Measurements from ENCODE around the gene NPTN. TPM values are rescaled to one million over a fixed set of nuclear protein-coding genes. Genes with fewer than 3 reads are reported as not detected.

NPTN gene
- total and polyA plus RNA-seq, 2 of the 13 experiments (the other 11 are each of a cell fraction or from before 2014, with no cell fraction given) = 78.0 to 110 TPM

DNA sequence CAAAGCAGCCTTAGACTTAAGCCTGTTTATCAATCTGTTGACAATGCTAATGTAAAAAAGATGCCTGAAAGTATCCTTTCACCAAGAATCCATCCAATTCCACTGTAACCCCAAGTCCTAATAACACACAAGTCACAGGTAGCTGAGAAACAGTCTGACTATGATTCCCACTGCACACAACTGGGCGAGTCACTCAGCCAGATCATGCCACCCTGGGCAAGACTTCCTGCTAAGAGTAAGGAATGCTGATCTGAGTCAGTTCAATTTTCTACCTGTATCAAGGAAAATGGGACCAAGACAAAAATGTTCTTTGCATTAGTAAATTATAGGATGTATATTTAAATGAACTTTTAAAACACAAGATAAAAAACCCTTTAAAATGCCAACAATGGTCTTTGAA is 33.3 kb downstream of the NPTN start (continued):
- TF ChIP-seq FOSL2 (CRISPR knock-in tag; IDR thresholded peaks at IDR 0.05) (0 out of 2 replicates have a peak, but pooled peaks have one; percentile 16), ZBTB38 (CRISPR knock-in tag; IDR thresholded peaks at IDR 0.05) (no peak), MIER3 (CRISPR knock-in tag; IDR thresholded peaks at IDR 0.05; ENCODE audit: borderline replicate concordance) (no peak)

DNA sequence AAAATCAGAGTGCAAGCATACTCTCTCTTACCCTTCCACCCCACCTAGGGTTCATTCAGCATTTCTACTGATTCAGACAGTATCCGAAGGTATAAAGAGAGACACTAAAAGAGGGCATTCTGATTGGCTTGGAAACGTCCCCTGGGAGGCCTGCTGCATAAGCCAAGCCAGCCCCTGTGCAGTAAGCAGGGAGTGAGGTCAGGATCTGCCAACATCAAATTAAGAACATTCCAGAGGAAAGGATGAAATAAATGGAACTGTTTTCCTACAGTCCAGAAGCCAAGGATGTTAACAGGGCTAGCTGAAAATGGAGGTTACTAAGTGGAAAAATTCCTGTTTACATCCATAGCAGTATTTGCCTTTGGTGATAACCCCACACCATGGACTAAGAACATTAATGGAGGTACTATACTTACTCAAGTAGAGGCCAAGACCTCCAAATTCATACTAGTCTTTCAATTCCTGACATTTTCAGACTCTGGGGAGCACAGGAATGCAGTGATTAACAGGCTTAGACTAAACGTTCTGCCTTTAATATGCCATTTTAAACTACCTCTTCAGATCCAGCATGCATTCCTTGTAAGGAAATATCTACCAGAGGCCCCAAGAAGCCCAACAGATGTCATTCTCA is 34.5 kb downstream of the NPTN start:
- no peaks in the 10 kb centered on the region for H3K27me3 ChIP-seq (ENCODE audit: control insufficient read depth in 1 of 2, insufficient read depth in 2 of 2, low read length in 2 of 2)
- peaks cover 63% of the 10 kb centered on the region for H3K4me1 ChIP-seq (ENCODE audit: insufficient read depth, low read length)
- H3K79me2 ChIP-seq (ENCODE audit: insufficient read depth, low read length) = peaks cover 89% of the 10 kb centered on the region
- no peaks in the 10 kb centered on the region for H3K9me3 ChIP-seq (ENCODE audit: low read length)
- ChIA-PET POLR2A (no interaction called here), CTCF (ENCODE audit: low intra/inter-chr PET ratio, low total read pairs) (no interaction called here)
- no peak overlapping the region for H3K9ac ChIP-seq (ENCODE audit: insufficient read depth, low read depth, low read length)
- WGBS (ENCODE audit: low lambda C conversion rate) = 85% methylated on average over 3 of the region's 3 CpGs
- no peak overlapping the region for H2AFZ ChIP-seq (ENCODE audit: low read length)
- in situ Hi-C loops (cut with HindIII; ENCODE audit: extremely low pct_ligation_motif_present, low pct_unique_long_range_greater_than_20kb) (no loop called here), intact Hi-C loops (cut with micrococcal nuclease; ENCODE audit: unreplicated experiment) (no loop called here)
- H3K27ac ChIP-seq (ENCODE audit: extremely low read length, insufficient read depth, low read length) = no peak overlapping the region
- FAIRE-seq (no peak), DNase-seq (ENCODE audit: low spot score) (no peak), ATAC-seq (no peak)
- H3K4me3 ChIP-seq (replicated peaks in 1 of 3; ENCODE audit: insufficient read depth in 1 of 3, low read depth in 2 of 3, low read length in 3 of 3) = no peak overlapping the region
- no peaks in the 10 kb centered on the region; a peak in 1 of 5 replicates for H3K36me3 ChIP-seq (replicated peaks in 1 of 2; ENCODE audit: control insufficient read depth in 1 of 2, insufficient read depth in 2 of 2, low read length in 2 of 2)
- peaks cover 28% of the 10 kb centered on the region for H4K20me1 ChIP-seq (ENCODE audit: insufficient read depth, low read length)
- BruUV-seq (replicated peaks) = no TSS peak
- H3K4me2 ChIP-seq (ENCODE audit: low read depth, low read length) = no peak overlapping the region
- TF ChIP-seq SP2 (CRISPR knock-in tag; IDR thresholded peaks at IDR 0.05) = no peak
- TF ChIP-seq, protein P1, sequence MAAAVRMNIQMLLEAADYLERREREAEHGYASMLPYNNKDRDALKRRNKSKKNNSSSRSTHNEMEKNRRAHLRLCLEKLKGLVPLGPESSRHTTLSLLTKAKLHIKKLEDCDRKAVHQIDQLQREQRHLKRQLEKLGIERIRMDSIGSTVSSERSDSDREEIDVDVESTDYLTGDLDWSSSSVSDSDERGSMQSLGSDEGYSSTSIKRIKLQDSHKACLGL (CRISPR knock-in tag; IDR thresholded peaks at IDR 0.05) = no peak
- no peak for TF ChIP-seq ZNF605 (CRISPR knock-in tag; IDR thresholded peaks at IDR 0.05)
- TF ChIP-seq POLR2G (IDR thresholded peaks at IDR 0.05; ENCODE audit: low read depth, low read length) = no peak
- TF ChIP-seq, protein P2, sequence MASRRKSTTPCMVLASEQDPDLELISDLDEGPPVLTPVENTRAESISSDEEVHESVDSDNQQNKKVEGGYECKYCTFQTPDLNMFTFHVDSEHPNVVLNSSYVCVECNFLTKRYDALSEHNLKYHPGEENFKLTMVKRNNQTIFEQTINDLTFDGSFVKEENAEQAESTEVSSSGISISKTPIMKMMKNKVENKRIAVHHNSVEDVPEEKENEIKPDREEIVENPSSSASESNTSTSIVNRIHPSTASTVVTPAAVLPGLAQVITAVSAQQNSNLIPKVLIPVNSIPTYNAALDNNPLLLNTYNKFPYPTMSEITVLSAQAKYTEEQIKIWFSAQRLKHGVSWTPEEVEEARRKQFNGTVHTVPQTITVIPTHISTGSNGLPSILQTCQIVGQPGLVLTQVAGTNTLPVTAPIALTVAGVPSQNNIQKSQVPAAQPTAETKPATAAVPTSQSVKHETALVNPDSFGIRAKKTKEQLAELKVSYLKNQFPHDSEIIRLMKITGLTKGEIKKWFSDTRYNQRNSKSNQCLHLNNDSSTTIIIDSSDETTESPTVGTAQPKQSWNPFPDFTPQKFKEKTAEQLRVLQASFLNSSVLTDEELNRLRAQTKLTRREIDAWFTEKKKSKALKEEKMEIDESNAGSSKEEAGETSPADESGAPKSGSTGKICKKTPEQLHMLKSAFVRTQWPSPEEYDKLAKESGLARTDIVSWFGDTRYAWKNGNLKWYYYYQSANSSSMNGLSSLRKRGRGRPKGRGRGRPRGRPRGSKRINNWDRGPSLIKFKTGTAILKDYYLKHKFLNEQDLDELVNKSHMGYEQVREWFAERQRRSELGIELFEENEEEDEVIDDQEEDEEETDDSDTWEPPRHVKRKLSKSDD (CRISPR knock-in tag; IDR thresholded peaks at IDR 0.05; ENCODE audit: low read depth) = no peak
- TF ChIP-seq GLI4 (CRISPR knock-in tag; IDR thresholded peaks at IDR 0.05; ENCODE audit: borderline replicate concordance) = no peak
- no peak for TF ChIP-seq NR2C2 (CRISPR knock-in tag; IDR thresholded peaks at IDR 0.05; ENCODE audit: borderline replicate concordance)
- TF ChIP-seq GTF3A (CRISPR knock-in tag; conservative IDR thresholded peaks at IDR 0.05) = no peak
- TF ChIP-seq MIXL1 (CRISPR knock-in tag; IDR thresholded peaks at IDR 0.05) = no peak
- no peak for TF ChIP-seq ZNF101 (CRISPR knock-in tag; IDR thresholded peaks at IDR 0.05; ENCODE audit: borderline replicate concordance, low read depth)
- no peak for TF ChIP-seq ZNF235 (CRISPR knock-in tag; IDR thresholded peaks at IDR 0.05; ENCODE audit: borderline replicate concordance)
- no peak for TF ChIP-seq GATA4 (IDR thresholded peaks at IDR 0.05; ENCODE audit: borderline replicate concordance, low read depth)
- TF ChIP-seq, protein P3, sequence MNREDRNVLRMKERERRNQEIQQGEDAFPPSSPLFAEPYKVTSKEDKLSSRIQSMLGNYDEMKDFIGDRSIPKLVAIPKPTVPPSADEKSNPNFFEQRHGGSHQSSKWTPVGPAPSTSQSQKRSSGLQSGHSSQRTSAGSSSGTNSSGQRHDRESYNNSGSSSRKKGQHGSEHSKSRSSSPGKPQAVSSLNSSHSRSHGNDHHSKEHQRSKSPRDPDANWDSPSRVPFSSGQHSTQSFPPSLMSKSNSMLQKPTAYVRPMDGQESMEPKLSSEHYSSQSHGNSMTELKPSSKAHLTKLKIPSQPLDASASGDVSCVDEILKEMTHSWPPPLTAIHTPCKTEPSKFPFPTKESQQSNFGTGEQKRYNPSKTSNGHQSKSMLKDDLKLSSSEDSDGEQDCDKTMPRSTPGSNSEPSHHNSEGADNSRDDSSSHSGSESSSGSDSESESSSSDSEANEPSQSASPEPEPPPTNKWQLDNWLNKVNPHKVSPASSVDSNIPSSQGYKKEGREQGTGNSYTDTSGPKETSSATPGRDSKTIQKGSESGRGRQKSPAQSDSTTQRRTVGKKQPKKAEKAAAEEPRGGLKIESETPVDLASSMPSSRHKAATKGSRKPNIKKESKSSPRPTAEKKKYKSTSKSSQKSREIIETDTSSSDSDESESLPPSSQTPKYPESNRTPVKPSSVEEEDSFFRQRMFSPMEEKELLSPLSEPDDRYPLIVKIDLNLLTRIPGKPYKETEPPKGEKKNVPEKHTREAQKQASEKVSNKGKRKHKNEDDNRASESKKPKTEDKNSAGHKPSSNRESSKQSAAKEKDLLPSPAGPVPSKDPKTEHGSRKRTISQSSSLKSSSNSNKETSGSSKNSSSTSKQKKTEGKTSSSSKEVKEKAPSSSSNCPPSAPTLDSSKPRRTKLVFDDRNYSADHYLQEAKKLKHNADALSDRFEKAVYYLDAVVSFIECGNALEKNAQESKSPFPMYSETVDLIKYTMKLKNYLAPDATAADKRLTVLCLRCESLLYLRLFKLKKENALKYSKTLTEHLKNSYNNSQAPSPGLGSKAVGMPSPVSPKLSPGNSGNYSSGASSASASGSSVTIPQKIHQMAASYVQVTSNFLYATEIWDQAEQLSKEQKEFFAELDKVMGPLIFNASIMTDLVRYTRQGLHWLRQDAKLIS (CRISPR knock-in tag; IDR thresholded peaks at IDR 0.05) = no peak
- no peak for TF ChIP-seq ZNF569 (CRISPR knock-in tag; IDR thresholded peaks at IDR 0.05; ENCODE audit: borderline replicate concordance)

Measured in HepG2 (cell line).